OCI-LY3 (cell line): ENCODE data around the gene VAV2.

ENCODE experiments used
- CTCF ChIP-seq: fragments of 200-600, 300-600 bp; sonication (generic); IDR thresholded peaks from 2 replicates; pipeline ENCODE4 v1.5.1; 2014; ENCODE audit warnings: antibody characterized with exemption, low read length, low read depth
- EZH2phosphoT487 ChIP-seq: fragments of 200-600 bp; shearing (Covaris generic); IDR thresholded peaks from 2 replicates; pipeline ENCODE4 v1.6.1; 2018; ENCODE audit warnings: antibody characterized with exemption, mixed run types, low read depth

- TF ChIP-seq CTCF (no peak), EZH2phosphoT487 (no peak)
Observed at GRCh38 chr9:134032456-134033222, 40.5 kb upstream of the VAV2 start.
